ENCODE measurements around the gene HTR3D. TPM values are rescaled to one million over a fixed set of nuclear protein-coding genes. Genes with fewer than 3 reads are reported as not detected.
"Not testable (repeated sequence)": the region's sequence is repeated elsewhere in the genome, so short reads cannot be mapped to it uniquely, and the experiment has no call there.

The HTR3D gene
- total RNA-seq, 1 donor from 2014 or later: not detected

DNA sequence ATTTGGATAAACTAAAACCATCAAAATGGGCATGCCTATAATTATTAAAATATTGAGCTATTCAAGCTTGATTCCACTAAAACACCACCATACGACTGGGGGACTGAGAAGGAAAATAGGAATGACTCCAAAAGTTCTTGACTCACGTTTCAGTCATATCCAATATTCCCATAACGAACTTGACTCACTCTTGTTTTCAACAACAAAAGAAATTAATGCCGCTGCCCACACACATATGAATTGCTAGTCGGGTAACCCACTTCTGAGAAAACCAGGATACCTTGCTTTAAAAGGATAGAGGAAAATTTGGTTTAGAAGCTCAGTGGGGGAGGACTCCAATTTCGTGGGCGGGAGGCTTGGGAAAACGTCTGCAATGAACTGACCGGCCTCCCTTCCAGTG lies 26.5 kb downstream of the HTR3D start:
- DNase-seq (ENCODE audit: low spot score): no peak
- intact Hi-C loops (cut with DNase I): no loop called here

DNA sequence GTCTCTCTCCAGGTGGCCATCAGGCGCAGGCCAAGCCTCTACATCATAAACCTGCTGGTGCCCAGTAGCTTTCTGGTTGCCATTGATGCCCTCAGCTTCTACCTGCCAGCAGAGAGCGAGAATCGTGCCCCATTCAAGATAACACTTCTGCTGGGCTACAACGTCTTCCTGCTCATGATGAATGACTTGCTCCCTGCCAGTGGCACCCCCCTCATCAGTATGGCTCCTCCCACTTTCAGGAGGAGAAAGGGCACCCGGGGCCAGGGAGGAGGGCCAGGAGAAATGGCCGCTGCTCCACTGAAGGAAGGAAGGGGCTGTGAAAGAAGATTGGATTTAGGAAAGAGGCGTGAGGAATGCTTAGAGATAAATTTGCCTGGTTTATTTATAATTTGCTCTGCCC lies 27.9 kb downstream of the HTR3D start:
- intact Hi-C loops (cut with DNase I): no loop called here
- DNase-seq (ENCODE audit: low spot score): no peak

DNA sequence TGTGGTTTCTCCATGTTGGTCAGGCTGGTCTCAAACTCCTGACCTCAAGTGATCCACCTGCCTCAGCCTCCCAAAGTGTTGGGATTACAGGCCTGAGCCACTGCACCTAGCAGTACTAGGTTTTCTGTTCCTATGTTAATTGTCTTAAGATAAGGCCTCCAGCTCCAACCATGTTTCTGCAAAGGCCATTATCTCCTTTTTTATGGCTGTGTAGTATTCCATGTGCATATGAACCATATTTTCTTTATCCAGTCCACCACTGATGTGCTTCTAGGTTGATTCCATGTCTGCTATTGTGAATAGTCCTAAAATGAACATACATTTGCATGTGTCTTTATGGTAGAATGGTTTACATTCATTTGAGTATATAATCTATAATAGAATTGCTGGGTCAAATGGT lies 31.1 kb downstream of the HTR3D start:
- DNase-seq (ENCODE audit: low spot score): no peak
- intact Hi-C loops (cut with DNase I): no loop called here

DNA sequence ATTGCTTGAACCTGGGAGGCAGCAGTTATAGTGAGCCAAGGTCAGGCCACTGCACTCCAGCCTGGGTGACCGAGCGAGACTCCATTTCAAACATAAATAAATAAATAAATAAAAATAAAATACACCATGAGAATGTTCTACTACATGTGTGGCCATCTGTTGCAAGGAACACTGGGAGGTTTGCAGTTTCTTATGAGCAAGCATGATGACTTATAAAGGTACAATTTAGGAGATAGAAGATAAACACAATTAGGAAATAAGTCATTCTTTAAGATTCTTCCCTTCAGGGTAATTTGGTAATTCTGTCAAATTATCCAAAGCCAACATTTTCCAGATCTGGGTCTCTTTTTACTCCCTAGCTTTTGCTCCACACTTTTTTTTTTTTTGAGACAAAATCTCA lies 34.7 kb downstream of the HTR3D start:
- DNase-seq (ENCODE audit: low spot score): no peak
- intact Hi-C loops (cut with DNase I): no loop called here

DNA sequence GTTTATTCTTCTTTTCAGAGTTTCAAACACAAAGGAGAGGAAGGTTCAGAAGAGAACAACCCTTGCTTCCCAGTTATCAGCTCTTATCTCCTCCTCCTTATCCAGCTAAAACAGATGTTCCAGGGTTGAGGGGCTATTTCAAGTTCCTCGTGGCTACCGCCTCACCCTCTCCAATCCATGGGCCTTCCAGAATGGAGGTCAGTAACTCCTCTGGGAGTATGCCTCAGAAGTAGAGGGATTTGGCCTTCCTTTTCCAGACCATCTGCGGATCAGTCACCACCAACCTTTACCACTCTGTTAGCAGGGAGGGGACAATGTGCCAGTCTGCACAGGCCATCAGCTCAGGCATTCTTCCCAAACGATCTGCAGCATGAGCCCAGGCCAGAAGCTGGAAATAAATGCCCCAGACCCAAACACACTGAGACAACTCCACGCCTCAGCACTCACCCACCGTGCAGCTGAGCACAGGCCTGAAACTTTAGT lies 36.1 kb downstream of the HTR3D start:
- DNase-seq (ENCODE audit: low spot score): no peak
- intact Hi-C loops (cut with DNase I): no loop called here

DNA sequence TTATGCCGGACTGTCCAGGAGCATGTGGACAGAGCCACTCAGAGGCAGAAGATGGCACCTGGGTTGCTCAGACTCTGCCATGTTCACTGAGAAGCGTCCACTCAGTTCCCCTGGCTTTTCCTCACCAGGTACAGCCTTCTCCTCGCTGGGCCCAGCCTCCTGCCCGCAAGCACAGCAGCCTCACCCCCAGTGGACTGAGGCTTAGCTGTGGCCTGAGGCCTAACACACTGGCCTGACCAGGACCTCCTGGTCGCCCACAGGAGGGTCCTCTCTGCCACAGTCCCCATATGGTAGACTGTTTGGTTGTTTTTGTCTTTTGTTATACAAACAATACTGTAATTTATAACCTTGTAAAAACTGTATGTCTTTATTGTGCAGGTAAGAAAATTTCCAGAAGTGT lies 36.8 kb downstream of the HTR3D start:
- intact Hi-C loops (cut with DNase I): no loop called here
- DNase-seq (ENCODE audit: low spot score): no peak

DNA sequence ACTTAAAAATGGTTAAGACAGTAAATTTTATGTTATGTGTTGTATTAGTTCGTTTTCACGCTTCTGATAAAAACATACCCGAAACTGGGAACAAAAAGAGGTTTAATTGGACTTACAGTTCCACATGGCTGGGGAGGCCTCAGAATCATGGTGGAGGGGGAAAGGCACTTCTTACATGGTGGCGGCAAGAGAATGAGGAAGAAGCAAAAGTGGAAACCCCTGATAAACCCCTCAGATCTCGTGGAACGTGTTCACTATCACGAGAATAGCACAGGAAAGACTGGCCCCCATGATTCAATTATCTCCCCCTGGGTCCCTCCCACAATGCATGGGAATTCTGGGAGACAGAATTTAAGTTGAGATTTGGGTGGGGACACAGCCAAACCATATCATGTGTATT lies 39.6 kb downstream of the HTR3D start:
- DNase-seq (ENCODE audit: low spot score); intact Hi-C loops (cut with DNase I): not testable (repeated sequence)

DNA sequence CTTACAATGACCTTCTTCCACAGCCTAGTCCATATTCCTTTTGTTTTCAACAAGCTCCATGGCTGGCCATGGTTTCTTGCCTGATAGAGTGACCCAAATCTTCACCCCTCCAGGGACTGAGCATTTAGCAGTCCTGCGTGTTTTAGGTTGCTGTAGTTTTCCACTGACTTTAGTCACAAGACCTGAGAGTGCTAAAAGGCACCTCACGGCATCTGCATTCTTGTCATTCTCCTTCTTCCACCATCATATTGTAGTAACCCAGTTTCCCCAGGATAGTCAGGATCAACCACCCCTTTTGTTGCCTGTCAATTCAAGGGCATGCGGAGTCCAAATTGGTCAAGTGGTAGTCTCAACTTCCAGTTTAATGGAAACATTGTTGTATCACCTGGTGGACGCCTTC lies 42.1 kb downstream of the HTR3D start:
- DNase-seq (ENCODE audit: low spot score): no peak
- intact Hi-C loops (cut with DNase I): no loop called here

DNA sequence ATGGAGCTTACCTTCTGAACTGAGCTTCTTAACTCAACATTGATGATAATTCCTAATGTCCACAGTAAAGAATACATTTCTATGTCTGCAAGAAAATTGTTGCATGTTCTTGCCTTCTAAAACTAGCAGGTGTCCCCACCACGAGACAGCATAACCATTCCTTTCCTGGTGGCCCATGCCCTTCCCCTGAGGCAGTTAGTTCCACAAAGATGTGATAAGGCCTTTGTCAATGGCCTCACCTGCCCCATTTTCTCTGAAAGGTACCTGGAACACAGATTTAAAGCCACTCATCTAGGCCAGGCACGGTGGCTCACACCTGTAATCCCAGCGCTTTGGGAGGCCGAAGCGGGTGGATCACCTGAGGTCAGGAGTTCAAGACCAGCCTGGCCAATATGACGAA lies 44.4 kb downstream of the HTR3D start:
- DNase-seq (ENCODE audit: low spot score): no peak
- intact Hi-C loops (cut with DNase I): no loop called here

DNA sequence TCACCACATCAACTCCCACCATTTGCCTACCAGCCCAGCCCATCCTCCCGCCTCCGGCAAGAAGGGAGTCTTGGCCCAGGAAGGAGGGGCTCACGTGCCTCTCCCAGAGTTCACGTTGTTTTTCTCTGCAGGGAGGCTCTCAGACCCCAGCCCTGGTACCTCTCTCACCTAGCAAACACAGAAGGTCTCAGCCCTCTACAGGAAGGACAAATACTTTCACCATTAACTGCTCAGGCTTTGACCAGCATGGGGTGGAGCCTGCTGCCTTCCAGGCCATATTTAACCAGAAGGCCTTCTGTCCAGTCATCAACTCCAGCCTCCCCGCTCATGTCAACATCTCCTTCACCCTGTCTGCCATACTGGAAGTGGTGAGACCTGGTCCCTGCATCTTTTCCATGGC lies 46.3 kb downstream of the HTR3D start:
- intact Hi-C loops (cut with DNase I): no loop called here
- no peak for DNase-seq (ENCODE audit: low spot score)

DNA sequence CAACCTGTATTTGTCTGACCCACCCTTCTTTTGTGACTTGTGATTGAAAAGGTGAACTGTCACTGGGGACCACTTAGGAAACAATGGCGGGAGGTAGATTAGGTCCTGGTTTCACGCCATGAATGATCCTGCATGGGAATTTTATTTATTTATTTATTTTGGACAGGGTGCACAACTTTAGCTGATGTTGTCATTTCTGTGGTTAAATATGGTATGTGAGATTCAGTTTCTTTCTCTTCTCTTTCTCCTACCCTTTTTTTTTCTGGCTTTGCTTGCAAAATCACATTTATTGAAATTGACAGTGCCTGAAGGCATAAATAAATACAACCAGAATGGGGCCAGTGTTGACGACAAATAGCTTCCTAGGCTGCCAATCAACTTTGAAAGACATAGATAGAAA lies 47.3 kb downstream of the HTR3D start:
- no peak for DNase-seq (ENCODE audit: low spot score)
- intact Hi-C loops (cut with DNase I): no loop called here

DNA sequence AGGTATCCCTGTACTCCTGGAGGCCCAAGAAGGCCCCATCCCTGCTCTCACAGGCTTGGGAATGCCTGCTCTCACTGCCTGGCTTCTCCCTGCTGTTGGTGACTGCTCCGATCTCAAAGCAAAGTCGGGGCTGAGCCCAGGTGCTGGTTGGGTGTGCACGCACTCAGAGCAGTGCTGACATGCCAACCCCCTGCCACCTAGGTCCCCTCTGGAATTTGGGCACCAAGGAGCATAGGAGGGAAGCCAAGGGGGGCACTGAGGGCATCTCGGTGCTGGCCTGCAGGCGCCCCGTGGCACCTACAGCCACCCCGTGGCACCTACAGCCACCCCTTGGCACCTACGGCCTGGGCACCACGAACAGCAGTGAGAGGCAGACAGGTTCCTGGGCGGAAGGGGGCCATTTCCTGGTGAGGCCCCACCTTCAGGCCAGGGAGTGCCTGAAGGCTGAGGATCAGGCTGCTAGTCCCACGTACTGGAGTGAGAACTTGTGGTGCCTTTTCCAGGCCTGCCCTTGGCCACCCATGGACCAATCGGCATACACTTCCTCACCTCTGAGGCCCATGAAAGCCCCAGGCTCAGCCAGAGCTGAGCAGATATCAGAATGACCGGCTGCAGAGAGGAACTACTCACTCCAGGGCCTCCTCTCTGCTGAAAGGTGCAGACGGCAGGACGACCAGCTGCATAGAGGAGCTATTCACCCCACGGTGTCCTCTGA lies 49.7 kb downstream of the HTR3D start:
- DNase-seq (ENCODE audit: low spot score): no peak
- intact Hi-C loops (cut with DNase I): no loop called here

DNA sequence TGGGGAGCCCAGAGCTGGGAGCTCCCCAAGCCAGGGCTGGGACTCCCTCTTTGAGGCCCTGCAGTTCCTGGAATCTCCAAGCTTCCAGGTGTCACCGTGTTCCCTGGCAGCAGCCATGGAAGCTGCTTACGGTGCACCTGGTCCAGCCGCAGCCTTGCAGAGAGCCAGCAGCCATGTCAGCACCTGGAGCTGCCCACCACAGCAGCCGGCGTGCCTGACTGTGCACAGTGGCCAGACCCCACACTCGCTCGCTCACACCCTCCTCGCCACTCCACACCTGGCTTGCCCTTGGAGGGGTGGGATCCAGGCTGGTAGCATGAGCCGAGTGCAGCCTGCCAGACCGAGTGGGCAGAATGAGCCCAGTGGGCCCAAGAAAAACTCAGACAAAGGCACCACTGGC lies 50.5 kb downstream of the HTR3D start:
- no peak for DNase-seq (ENCODE audit: low spot score)
- intact Hi-C loops (cut with DNase I): no loop called here

DNA sequence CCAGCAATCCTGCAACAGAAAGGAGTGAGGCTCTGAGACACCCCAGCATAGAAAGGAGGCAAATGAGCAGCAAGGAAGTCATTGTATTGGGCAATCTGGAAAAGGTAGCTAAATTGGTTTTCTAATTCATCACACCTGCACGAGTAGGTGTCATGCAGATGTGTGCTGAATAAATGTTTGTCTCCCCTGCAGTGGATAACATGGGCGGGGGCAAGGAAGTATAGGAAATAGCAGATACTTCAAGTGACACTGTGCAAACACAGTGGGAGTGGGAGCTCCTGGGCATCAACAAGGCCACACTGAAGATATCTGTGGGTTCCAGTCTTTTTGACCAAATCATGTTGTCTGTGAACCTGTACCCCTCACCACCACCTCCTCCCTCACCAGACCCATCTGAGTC lies 50.9 kb downstream of the HTR3D start:
- intact Hi-C loops (cut with DNase I): no loop called here
- DNase-seq (ENCODE audit: low spot score): no peak

DNA sequence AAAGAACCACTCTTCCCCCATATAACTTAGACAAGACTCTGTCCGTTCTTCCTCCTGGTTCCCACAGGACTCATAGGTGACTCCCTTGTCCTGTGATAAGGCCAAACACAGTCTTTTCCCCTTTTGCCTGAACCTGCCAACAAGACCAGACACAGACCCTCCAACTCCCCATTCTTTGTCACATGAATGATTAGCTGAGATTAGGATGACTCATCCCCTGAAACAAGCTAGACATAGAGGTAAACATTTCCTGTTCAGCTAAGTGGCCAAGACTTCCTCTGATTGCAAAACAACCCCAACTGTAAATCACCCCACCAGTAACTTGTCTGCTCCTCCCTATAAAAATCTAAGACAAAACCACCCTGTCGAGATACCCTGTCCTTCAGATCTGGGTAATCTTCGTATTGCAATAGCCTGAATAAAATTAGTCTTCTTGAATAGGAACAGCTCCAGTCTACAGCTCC lies 53.9 kb downstream of the HTR3D start:
- no peak for DNase-seq (ENCODE audit: low spot score)
- intact Hi-C loops (cut with DNase I): no loop called here

Other genes starting within 250 kb of the HTR3D start
- gene MAP6D1, start 206.2 kb upstream of the HTR3D start, total RNA-seq: 2.3 TPM
- 57.2 TPM for gene PARL, start 146.9 kb upstream of the HTR3D start, total RNA-seq
- gene ABCC5, start 13.9 kb upstream of the HTR3D start, total RNA-seq: 34.6 TPM
- not detected for gene HTR3C, start 21.3 kb downstream of the HTR3D start, total RNA-seq
- not detected for gene HTR3E, start 65.3 kb downstream of the HTR3D start, total RNA-seq
- gene EIF2B5, start 103.6 kb downstream of the HTR3D start, total RNA-seq: 33.4 TPM
- 68.6 TPM for gene DVL3, start 123.6 kb downstream of the HTR3D start, total RNA-seq
- 317 TPM for gene AP2M1, start 143.1 kb downstream of the HTR3D start, total RNA-seq
- gene ABCF3, start 154.5 kb downstream of the HTR3D start, total RNA-seq: 61.5 TPM
- not detected for gene VWA5B2, start 197.8 kb downstream of the HTR3D start, total RNA-seq
- gene ALG3, start 217.2 kb downstream of the HTR3D start, total RNA-seq: 14.1 TPM
- 1.5 TPM for gene EEF1AKMT4, start 217.9 kb downstream of the HTR3D start, total RNA-seq
- gene CAMK2N2, start 229.8 kb downstream of the HTR3D start, total RNA-seq: 0.30 TPM
- gene ECE2, start 244.3 kb downstream of the HTR3D start, total RNA-seq: 0.19 TPM